GM19463 (cell line): Measurements from ENCODE around the gene ESYT2.
A peak's percentile ranks its signal among the peaks of the same experiment; 100 is the strongest.
"Not testable (repeated sequence)": the region's sequence is repeated elsewhere in the genome, so short reads cannot be mapped to it uniquely, and the experiment has no call there.

Source experiments
- ATAC-seq: cut with Tn5 transposase; IDR thresholded peaks from one replicate; pipeline ENCODE4 v1.9.1; 2021; ENCODE audit warnings: mild to moderate bottlenecking, moderate library complexity; ENCODE audit not compliant: unreplicated experiment

The ESYT2 gene

GRCh38 chr7:158728911-158729645, 100.2 kb downstream of the ESYT2 start:
- no peak for ATAC-seq

GRCh38 chr7:158727690-158728089, 101.6 kb downstream of the ESYT2 start:
- no peak for ATAC-seq

- no peak for ATAC-seq
Measured at GRCh38 chr7:158726277-158726807, 103.0 kb downstream of the ESYT2 start.

GRCh38 chr7:158725506-158725800, 103.9 kb downstream of the ESYT2 start:
- ATAC-seq, result no peak

- ATAC-seq, result no peak
Measured at GRCh38 chr7:158724658-158725505, 104.4 kb downstream of the ESYT2 start.

- ATAC-seq, result no peak
Measured at GRCh38 chr7:158723714-158724385, 105.5 kb downstream of the ESYT2 start.

GRCh38 chr7:158723266-158723665, 106.0 kb downstream of the ESYT2 start:
- no peak for ATAC-seq

GRCh38 chr7:158722574-158723237, 106.6 kb downstream of the ESYT2 start:
- ATAC-seq, result no peak

- ATAC-seq, result no peak
Measured at GRCh38 chr7:158720112-158720511, 109.2 kb downstream of the ESYT2 start.

- no peak for ATAC-seq
Measured at GRCh38 chr7:158716802-158717201, 112.5 kb downstream of the ESYT2 start.

GRCh38 chr7:158710651-158711102, 118.6 kb downstream of the ESYT2 start:
- ATAC-seq, result no peak

- no peak for ATAC-seq
Measured at GRCh38 chr7:158707610-158708009, 121.7 kb downstream of the ESYT2 start.

- ATAC-seq, result no peak
Measured at GRCh38 chr7:158706710-158707590, 122.4 kb downstream of the ESYT2 start.

GRCh38 chr7:158706273-158706704, 123.0 kb downstream of the ESYT2 start:
- ATAC-seq, result no peak

- no peak for ATAC-seq
Measured at GRCh38 chr7:158705234-158705850, 124.0 kb downstream of the ESYT2 start.

- ATAC-seq, result peak; percentile 97
Measured at GRCh38 chr7:158704524-158705233, 124.6 kb downstream of the ESYT2 start, which contains the start of gene NCAPG2. Gene NCAPG2 (minus strand): TSS chr7:158704804. CDS start chr7:158701899, 2,905 bp downstream.

GRCh38 chr7:158703679-158704523, 125.4 kb downstream of the ESYT2 start:
- ATAC-seq, result not testable (repeated sequence)

GRCh38 chr7:158702944-158703343, 126.4 kb downstream of the ESYT2 start:
- no peak for ATAC-seq
